HG03520 (cell line): ENCODE measurements around the gene ARHGAP8.
"Not testable (repeated sequence)": the region's sequence is repeated elsewhere in the genome, so short reads cannot be mapped to it uniquely, and the experiment has no call there.

Experiments
- ATAC-seq: cut with Tn5 transposase; IDR thresholded peaks from one replicate; pipeline ENCODE4 v1.9.1; 2021; ENCODE audit warnings: mild to moderate bottlenecking, moderate library complexity; ENCODE audit not compliant: unreplicated experiment

ARHGAP8 gene

DNA sequence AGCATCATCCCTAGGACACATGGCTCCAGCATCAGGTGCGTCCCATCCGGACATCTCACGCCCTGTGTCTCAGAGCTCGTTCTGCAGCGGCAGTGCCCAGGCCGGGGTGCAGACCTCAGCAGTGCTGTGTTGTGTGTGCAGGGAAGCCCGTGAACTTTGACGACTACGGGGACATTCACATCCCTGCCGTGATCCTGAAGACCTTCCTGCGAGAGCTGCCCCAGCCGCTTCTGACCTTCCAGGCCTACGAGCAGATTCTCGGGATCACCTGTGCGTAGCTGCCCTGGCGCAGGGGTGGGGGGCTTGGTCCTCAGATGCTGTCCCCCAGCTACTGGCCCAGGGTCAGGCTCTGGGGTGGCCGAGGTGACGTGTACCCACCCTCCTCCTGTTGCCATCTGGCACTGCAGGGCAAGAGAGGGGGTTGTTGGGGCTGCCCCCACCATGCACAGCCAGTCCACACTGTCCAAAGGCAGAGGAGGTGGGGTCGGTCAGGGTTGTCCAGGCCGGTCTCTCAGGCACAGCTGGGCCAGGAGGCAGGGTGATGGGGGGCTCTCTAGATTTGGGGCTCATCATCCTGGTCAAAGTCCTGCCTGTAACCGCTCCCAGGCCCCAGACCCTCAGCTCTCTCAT, 96.5 kb downstream of the ARHGAP8 start:
- no peak for ATAC-seq

DNA sequence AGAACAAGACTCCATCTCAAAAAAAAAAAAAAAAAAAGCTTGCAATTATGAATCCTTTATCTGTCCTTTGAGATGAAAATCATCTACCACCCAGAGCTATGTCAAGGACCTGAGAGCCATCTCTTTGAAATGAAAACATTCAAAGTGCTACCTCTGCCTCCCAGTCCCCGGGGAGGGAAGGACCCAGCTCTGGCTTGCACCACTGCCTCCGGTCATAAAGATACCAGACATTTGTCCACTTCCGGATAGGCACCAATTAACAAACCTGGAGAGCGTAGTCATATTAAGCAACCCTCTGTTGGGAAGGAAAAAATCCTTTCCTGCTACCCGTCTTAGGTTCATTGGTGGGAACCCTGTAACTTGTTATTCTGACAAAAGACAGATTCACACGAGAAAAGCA, 98.6 kb downstream of the ARHGAP8 start:
- no peak for ATAC-seq

DNA sequence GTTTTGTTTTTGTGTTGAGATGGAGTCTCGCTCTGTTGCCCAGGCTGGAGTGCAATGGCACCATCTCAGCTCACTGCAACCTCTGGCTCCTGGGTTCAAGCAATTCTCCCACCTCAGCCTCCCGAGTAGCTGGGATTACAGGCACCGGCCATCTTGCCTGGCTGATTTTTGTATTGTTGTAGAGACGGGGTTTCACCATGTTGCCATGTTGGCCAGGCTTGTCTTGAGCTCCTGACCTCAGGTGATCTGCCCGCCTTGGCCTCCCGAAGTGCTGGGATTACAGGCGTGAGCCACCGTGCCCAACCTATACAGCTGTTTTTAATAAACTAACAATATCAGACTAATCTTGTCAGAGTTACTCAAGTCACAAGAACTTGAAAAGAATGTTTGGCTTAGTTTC, 102.3 kb downstream of the ARHGAP8 start:
- not testable (repeated sequence) for ATAC-seq

DNA sequence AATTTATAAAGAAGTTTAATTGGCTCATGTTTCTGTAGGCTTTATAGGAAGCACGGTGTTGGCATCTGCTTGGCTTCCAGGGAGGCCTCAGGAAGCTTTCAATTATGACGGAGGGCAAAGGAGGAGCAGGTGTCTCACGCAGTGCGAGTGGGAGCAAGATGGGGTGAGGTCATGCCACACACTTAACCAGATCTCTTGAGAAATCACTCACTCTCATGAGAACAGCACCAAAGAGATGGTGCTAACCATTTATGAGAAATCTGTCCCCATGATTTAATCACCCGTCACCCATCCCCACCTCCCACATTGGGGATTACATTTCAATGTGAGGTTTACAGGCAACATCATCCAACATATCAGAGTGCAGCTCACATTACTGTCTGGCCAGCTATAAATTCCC, 103.5 kb downstream of the ARHGAP8 start:
- no peak for ATAC-seq

DNA sequence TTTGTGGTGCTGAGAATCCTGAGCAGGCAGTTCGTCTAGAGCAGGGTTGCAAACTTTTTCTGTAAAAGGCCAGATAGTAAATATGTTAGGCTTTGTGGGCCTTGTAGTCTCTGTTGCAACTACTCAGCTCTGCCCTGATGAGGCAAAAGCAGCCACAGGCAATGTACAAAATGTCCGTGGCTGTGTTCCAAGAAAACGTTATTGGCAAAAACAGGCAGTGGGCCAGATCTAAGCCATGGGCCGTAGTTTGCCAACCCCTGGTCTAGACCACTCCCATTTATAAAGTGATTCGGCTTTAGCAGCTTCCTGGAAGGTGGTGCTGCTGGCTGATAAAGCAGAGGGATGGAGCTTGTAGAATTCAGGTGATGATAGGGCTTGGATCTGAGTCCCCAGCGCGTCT, 106.4 kb downstream of the ARHGAP8 start:
- not testable (repeated sequence) for ATAC-seq

DNA sequence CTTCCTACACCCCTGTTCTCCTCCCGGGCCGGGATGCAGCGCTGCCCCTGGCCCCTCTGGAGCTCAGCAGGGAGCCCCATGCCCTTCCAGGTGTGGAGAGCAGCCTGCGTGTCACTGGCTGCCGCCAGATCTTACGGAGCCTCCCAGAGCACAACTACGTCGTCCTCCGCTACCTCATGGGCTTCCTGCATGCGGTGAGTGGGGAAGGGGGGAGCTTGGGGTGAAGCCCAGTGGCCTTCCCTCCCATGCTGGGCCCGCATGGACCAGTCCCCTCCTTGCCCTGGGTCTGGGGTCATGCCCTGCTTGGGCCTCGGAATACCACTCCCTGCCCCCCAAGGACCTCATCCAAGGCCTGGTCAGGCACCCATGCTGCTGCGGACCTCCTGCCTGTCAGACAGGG, 107.3 kb downstream of the ARHGAP8 start:
- no peak for ATAC-seq

DNA sequence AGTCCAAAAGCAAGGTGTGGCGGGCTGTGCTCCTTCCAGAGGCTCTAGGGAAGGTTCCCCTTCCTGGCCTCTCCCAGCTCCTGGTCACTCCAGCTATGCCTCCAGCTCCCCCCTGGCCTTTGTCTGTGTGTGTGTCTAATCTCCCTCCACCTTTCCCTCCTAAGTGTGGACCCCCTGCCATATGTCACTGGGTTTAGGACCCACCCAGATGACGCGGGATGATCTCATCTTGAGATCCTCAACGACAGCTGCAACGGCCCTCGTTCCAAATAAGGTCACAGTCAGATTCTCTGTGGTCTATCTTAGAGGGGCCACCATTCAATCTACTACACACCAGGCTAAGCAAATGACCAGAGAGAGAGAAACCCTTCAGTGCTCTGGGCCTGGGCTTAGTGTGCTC, 107.9 kb downstream of the ARHGAP8 start:
- ATAC-seq = no peak

DNA sequence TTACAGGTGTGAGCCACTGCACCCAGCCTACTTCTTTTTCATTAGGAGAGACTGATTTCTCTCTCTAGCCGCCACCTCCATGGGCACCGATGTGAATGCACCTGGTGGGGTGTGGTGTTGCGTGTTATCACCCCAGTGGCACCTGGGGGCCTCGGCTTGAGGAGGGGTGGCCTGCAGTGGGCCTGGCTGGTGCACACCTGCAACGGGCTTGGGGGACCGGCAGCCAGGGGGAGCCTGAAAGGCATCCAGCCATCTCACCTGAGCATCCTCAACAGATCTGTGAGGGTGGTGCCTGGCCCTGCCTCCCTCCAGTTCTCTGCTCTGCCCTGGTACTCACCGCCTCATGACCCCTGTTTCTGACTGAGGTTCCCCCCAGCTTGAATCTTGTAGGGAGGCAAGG, 108.9 kb downstream of the ARHGAP8 start:
- no peak for ATAC-seq

DNA sequence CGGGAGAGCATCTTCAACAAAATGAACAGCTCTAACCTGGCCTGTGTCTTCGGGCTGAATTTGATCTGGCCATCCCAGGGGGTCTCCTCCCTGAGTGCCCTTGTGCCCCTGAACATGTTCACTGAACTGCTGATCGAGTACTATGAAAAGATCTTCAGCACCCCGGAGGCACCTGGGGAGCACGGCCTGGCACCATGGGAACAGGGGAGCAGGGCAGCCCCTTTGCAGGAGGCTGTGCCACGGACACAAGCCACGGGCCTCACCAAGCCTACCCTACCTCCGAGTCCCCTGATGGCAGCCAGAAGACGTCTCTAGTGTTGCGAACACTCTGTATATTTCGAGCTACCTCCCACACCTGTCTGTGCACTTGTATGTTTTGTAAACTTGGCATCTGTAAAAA, 109.9 kb downstream of the ARHGAP8 start:
- no peak for ATAC-seq

DNA sequence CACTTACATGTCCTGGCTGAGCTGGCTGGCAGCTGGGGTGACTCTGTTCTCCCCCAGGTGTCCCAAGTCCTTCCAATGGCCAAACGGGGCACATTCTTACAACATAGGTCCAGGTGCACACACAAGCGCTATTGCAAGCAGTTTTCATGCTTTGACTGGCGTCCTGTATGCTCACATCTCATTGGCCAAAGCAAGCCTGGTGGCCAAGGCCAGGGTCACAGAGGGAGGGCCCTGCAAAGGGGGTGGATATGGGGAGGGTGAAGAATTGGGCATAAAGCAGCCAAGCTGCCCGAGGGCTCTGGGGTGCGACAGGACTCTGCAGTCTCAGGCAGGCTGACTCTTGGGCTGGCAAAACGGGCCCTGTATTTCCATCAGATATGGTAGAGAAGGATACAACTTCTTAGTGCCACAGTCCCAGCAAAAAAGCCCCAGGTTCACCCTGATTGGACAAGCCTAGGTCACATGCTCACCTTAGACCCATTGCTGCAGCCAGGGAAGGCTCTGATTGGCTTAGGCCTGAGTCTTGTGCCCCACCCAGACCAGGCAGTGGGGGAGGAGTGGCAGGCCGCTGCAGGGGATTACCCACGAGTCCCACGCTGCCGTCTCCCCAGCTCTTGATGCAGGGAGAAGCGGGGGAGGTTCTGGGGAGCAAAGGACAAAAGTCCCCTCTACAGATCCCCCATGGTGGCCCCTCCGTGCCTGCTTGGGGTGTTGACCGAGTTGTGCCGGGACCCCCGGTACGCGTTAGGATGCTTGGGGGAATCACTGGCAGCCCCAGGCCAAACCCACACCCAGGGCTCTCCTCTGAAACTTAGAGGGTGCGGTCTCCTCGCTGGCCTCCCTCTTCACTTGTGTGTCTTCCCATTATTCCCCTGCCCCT, 110.8 kb downstream of the ARHGAP8 start:
- no peak for ATAC-seq

DNA sequence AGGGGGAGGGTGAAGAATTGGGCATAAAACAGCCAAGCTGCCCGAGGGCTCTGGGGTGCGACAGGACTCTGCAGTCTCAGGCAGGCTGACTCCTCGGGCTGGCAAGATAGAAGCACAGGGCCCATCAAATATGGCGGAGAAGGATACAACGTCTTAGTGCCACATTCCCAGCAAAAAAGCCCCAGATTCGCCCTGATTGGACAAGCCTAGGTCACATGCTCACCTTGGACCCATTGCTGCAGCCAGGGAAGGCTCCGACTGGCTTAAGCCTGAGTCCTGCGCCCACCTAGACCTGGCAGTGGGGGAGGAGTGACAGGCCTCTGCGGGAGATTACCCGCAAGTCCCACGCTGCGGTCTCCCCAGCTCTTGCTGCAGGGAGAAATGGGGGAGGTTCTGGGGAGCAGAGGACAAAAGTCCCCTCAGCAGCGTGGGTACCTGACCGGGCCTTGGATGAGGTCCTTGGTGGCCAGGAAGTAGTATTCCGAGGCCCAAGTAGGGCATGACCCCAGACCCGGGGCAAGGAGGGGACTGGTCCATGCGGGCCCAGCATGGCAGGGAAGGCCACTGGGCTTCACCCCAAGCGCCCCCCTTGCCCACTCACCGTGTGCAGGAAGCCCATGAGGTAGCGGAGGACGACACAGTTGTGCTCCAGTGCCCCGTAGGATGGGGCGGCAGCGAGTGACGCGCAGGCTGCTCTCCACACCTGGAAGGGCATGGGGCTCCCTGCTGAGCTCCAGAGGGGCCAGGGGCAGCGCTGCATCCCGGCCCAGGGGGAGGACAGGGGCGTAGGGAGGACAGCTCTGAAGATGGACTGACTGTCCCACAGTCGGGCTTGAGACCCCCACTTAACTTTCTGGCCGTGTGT, 113.0 kb downstream of the ARHGAP8 start:
- ATAC-seq = no peak

DNA sequence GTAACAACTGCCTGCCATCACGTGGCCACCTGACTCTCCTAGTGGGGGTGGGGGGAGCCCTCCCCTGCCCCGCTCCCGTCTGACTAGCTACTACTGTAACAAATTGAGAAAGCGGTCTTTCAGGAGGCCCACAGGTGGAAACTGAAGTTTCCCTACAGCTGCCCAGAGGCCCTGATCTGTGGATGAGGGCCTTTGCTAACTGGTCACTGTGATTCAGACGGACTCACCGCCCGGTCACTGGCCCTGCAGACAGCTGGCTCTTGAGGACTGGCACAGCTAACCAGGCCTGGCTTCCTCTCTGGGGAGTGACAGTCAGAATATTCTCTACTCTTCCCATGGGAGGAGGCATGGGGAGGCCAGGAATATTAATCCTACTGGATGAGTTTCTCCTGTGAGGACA, 116.8 kb downstream of the ARHGAP8 start:
- ATAC-seq = no peak

DNA sequence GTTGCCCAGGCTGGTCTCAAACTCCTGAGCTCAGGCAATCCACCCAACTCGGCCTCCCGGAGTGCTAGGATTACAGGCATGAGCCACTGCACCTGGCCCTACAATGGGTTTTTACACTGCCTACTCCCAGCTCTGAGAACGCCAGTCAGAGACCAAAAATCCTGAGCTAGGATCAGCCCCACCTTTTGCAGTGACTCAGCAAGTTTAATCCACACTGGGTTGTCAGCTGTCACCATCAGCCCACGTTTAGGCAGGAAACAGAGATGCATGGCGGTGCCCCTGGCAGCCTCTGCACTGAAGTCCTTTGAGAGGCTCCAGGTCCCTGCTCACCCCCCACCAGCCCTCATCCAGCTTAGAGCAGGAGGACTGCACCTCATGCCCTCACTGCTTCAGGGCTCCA, 117.6 kb downstream of the ARHGAP8 start:
- no peak for ATAC-seq

DNA sequence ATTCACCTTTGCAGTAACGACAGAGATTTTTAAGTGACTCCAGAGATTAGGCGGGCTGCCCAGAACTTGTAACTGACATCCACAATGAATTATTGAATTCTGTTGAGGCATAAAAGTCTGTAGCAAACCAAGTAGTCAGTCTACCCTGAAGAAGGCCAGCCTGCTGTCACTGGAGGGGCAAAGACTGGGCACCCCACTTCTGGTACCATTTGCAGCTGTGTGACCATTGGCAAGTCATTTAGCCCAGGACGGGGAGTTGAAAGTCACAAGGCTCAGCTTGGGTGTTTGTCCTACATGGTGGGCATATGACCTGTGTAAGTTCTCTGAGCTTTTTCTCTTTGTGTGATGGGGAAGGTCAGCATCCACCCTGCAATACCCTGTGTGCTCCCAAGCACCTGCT, 119.4 kb downstream of the ARHGAP8 start:
- no peak for ATAC-seq

DNA sequence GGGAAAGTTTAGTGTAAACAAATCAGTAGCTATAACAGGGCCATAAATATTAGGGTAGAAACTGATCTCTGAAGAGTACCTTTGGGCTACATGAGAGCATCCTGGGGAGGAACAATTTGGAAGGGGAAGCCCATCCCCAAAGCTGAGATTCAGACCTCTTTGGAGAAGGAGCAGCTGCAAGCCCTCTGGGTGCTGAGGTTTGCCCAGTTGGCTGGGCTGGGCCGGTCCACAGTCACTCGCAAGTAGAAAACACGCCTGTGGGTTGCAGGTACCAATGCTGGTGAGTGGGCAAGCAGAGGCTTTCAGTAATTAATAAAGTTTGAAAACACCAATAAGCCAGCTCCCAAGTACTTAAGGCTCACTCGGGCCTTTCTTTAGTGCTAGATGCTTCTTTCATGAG, 124.5 kb downstream of the ARHGAP8 start:
- ATAC-seq = no peak

DNA sequence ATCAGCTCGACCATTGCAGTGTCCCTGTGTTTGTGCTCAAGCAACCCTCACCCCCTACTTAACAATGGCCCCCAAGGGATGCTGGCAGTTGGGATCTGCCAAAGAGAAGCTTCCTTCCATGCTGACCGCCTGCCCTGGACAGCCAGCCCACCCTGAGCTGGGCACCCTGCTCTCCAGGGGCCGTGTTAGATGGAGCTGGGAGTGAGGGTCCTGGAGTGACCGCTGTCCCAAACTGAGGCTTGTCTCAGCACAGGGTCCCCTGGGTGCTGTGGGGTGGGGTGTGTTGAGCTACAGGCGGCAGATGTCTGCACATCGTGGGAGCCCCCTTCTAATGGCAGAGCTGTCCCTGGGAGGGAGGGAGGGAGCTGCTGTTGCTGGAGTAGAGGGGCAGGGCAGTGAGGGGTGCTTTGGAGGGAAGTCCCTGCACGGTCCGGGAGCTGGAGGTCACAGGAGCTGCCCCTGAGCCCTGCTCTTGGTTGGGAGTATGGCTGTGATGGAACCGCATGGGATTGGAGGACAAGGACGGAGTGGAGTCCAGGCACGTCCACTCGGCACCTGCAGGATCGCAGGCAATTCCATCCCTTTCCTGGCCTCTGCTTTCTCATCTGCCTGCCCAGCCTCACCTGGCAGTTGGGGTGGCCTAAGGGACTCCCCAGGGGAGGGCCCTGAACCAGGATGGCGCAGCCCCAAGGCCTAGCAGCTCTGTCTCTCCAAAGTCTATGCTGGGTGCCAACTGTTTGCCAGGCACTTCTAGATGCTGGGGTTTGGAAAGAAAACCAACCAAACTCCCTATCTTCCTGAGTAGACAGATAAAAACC, 126.3 kb downstream of the ARHGAP8 start:
- ATAC-seq = no peak

DNA sequence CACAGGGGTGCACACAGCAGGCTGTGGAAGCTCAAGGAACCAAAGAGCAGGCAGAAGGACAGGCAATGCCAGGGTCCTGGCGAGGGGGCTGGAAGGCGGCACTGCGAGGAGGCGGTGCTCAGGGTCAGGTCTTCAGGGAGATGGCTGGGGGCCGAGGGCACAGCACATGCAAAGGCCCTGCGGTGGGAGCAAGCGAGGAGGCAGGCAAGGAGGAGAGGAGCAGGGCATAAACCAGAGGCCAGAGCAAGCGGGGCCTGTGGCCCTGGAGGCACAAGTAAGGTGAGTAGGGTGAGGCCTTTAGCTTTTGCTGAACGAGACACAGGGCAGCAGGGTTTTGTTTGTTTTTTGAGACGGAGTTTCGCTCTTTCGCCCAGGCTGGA, 126.9 kb downstream of the ARHGAP8 start:
- no peak for ATAC-seq

DNA sequence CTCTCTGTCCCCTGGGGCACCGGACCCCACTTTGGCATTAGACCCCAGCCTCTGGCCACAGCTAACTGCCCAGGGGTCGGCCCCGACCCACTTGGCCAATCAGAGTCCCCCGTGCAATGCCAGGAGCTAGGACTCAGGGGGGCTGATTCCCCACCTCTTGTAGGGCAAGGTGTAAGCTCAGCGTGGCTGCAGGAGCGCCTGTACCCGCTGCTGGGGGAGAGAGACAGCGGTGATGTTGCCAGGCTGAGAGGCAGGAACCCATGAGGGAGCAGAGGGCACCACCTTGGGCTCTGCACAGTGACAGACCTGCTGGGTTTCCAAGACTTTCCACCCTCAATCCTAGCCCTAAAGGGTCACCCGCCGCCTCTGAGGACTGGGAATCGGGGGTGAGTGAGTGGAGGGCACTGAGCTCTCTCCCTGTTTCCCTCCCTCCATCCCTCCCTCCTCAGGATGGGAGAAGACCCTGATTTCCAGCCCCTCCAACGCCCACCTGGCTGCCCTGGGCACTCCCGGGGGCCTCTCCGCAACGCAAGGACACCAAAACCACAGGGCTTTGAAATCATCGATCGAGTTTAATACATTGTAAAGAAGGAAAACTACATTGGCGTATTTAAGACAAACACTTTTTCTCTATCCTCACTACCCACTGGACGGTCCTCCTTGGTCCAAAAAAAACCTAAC, 128.4 kb downstream of the ARHGAP8 start:
- ATAC-seq = no peak

DNA sequence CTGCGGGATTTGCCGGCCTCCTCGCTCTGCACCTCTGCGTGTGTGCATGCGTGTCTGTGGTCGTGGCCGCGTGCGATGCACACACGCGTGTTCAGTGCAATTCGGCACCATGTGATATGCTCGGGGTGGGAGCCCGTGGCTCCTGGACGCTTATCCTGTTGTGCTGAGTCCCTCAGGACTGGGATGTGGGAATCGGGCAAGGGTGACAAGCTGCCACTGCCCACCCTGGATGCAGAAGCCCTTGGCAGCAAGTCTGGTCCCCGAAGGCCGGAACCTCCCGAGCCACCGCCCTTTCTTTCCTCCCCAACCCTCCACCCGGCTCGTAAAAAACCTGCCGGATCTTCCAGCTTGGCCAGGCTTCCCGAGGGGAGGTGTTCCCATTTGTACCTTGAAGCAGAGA, 129.2 kb downstream of the ARHGAP8 start:
- no peak for ATAC-seq

DNA sequence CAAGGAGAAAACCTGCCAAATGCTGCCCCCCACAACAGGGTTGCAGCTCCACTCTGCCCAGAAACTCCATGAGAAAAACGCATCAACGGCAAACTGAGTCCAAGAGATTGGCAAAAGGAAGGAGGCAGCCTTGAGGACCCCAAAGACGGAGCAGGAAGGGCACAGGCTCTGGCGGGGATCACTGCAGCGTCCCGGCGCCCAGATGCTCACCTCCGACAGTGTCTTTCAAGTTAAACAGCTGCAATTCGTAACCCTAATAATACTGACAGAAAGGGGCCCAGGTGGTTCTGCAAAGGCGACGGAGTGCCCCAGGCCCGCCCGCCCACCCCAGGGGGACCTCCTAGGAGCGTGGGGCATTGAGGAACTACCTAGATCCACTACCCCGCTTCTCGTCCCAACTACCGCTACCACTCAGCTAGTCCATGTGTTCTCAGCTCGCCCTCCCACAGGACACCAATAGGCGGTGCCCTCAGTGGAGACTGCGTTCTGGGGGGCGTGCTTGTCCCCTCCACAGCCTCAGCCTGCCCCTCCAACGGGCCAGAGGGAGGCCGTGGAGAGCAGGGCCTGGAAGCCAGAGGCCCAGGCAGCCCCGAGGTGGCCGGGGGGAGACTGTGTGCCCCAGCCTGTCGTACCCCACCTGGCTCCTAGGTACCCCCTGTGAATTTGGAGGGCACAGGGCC, 130.0 kb downstream of the ARHGAP8 start:
- ATAC-seq = no peak
